HCT116 (cell line): ENCODE data around the gene SUGCT. TPM values are rescaled to one million over a fixed set of nuclear protein-coding genes. Genes with fewer than 3 reads are reported as not detected.

ENCODE experiments used
- ATAC-seq: fragments of 200-7000 bp; cut with Tn5 transposase; 2 replicates; pipeline ENCODE4 v1.9.1; 2020; ENCODE audit warnings: mild to moderate bottlenecking, moderate library complexity
- BruUV-seq: library from RNA; stranded (reverse); fragments of 400-500 nt; replicated peaks from 2 replicates; lab custom pipeline; 2021; lab: Mats Ljungman, UMichigan
- CTCF ChIA-PET: fragments of 300-600 bp; sonication (Branson Sonifier 250); formaldehyde crosslinking; loops from one replicate; lab custom pipeline; 2021; ENCODE audit warnings: antibody characterized with exemption; lab: Charles Lee
- POLR2A ChIA-PET: fragments of 300-600, 350-600 bp; sonication (Branson Sonifier 250); formaldehyde crosslinking; loops from one replicate; lab custom pipeline; 2021; ENCODE audit warnings: antibody characterized with exemption; lab: Charles Lee
- RAD21 ChIA-PET, 2 experiments: fragments of 300-600 bp; sonication (Branson Sonifier 250); formaldehyde crosslinking; loops; one replicate each; lab custom pipeline; 2023; ENCODE audit warnings: low total read pairs in 2 of 2; ENCODE audit not compliant: uncharacterized antibody in 2 of 2, unreplicated experiment in 2 of 2, low non-redundant PET in 1 of 2; lab: Charles Lee
- DNase-seq: peaks from one replicate; pipeline ENCODE4 v3.0.0-alpha.2; 2010; ENCODE audit warnings: low read depth, low spot score
- H2AFZ ChIP-seq: fragments of 200-600 bp; shearing (Covaris generic), sonication (generic); 2 replicates; pipeline ENCODE4 v1.6.1; 2017; ENCODE audit warnings: low read depth, mixed run types, mixed read lengths, antibody characterized with exemption, low read length; ENCODE audit not compliant: poor library complexity, severe bottlenecking
- H3K27ac ChIP-seq: 2 replicates; pipeline ENCODE4 v1.5.1; 2012; ENCODE audit warnings: low read depth, low read length
- H3K27me3 ChIP-seq: fragments of 200-600 bp; sonication (generic); 2 replicates; pipeline ENCODE4 v1.6.1; 2016; ENCODE audit warnings: mixed run types, low read length, mixed read lengths; ENCODE audit not compliant: insufficient read depth
- H3K36me3 ChIP-seq, 2 experiments: fragments of 200-500 bp in 1 of 2; fragments of 200-600 bp in 1 of 2; sonication (Bioruptor generic) in 1 of 2; sonication (generic) in 1 of 2; 2 replicates each; pipeline versions ENCODE4 v1.5.1 to v1.6.1; 2014 to 2016; ENCODE audit warnings: low read length in 2 of 2, inconsistent platforms in 1 of 2, mixed read lengths in 1 of 2, mixed run types in 1 of 2; ENCODE audit not compliant: insufficient read depth in 2 of 2, control insufficient read depth in 1 of 2
- H3K4me1 ChIP-seq, 2 experiments: fragments of 200-600 bp in 1 of 2; sonication (generic) in 1 of 2; 2 replicates each; pipeline versions ENCODE4 v1.5.1 to v1.6.1; 2012 to 2017; ENCODE audit warnings: low read length in 2 of 2, inconsistent platforms in 1 of 2, mild to moderate bottlenecking in 1 of 2, mixed read lengths in 1 of 2, mixed run types in 1 of 2, moderate library complexity in 1 of 2; ENCODE audit not compliant: insufficient read depth in 2 of 2, control insufficient read depth in 1 of 2
- H3K4me2 ChIP-seq: fragments of 200-600 bp; sonication (generic); 2 replicates; pipeline ENCODE4 v1.6.1; 2017; ENCODE audit warnings: mixed run types, low read length, mixed read lengths
- H3K4me3 ChIP-seq, 2 experiments: fragments of 200-600 bp in 1 of 2; sonication (generic) in 1 of 2; replicated peaks in 1 of 2; 2 replicates each; pipeline ENCODE4 v1.5.1; 2011 to 2016; ENCODE audit warnings: low read length in 2 of 2, control low read depth in 1 of 2, low read depth in 1 of 2, mild to moderate bottlenecking in 1 of 2, mixed read lengths in 1 of 2, mixed run types in 1 of 2
- H3K79me2 ChIP-seq: fragments of 200-600 bp; sonication (generic); 2 replicates; pipeline ENCODE4 v1.6.1; 2017; ENCODE audit warnings: mild to moderate bottlenecking, mixed run types, low read length, moderate library complexity, mixed read lengths; ENCODE audit not compliant: insufficient read depth
- H3K9ac ChIP-seq: fragments of 200-600 bp; sonication (generic); 2 replicates; pipeline ENCODE4 v1.6.1; 2016; ENCODE audit warnings: low read length, mixed read lengths
- H3K9me2 ChIP-seq: fragments of 200-600 bp; sonication (generic), shearing (Covaris generic); 2 replicates; pipeline ENCODE4 v1.6.1; 2017; ENCODE audit warnings: mixed run types, mild to moderate bottlenecking, moderate library complexity; ENCODE audit not compliant: insufficient read depth
- H3K9me3 ChIP-seq, 2 experiments: fragments of 200-500 bp in 1 of 2; fragments of 200-600 bp in 1 of 2; sonication (Bioruptor generic) in 1 of 2; sonication (generic) in 1 of 2; 2 replicates each; pipeline ENCODE4 v1.6.1; 2014 to 2017; ENCODE audit warnings: low read length in 2 of 2, mixed read lengths in 2 of 2, inconsistent platforms in 1 of 2, low read depth in 1 of 2, mild to moderate bottlenecking in 1 of 2, mixed run types in 1 of 2, moderate library complexity in 1 of 2; ENCODE audit not compliant: control insufficient read depth in 1 of 2, insufficient read depth in 1 of 2
- H4K20me1 ChIP-seq: fragments of 200-600 bp; sonication (generic), shearing (Covaris generic); 2 replicates; pipeline ENCODE4 v1.6.1; 2017; ENCODE audit warnings: mixed run types, mild to moderate bottlenecking, moderate library complexity; ENCODE audit not compliant: insufficient read depth
- EGR1 ChIP-seq: IDR thresholded peaks from 2 replicates; pipeline ENCODE4 v1.6.1; 2012; ENCODE audit warnings: low read depth
- ELF1 ChIP-seq: IDR thresholded peaks from 2 replicates; pipeline ENCODE4 v1.6.1; 2012; ENCODE audit warnings: low read depth, borderline replicate concordance
- EZH2phosphoT487 ChIP-seq: fragments of 200-600 bp; IDR thresholded peaks from 2 replicates; pipeline ENCODE4 v1.6.1; 2018; ENCODE audit warnings: antibody characterized with exemption, borderline replicate concordance
- JUND ChIP-seq: IDR thresholded peaks from 2 replicates; pipeline ENCODE4 v1.6.1; 2012
- POLR2AphosphoS5 ChIP-seq: IDR thresholded peaks from 2 replicates; pipeline ENCODE4 v1.6.1; 2011; ENCODE audit warnings: mild to moderate bottlenecking, low read depth, low read length, moderate library complexity
- SP1 ChIP-seq: IDR thresholded peaks from 2 replicates; pipeline ENCODE4 v1.6.1; 2012; ENCODE audit warnings: low read depth
- YY1 ChIP-seq: IDR thresholded peaks from 2 replicates; pipeline ENCODE4 v1.6.1; 2011; ENCODE audit warnings: low read length, low read depth, moderate library complexity, mild to moderate bottlenecking; ENCODE audit not compliant: insufficient replicate concordance; ENCODE audit errors: extremely low read depth
- ZFX ChIP-seq: fragments of 450-650 bp; IDR thresholded peaks from 2 replicates; pipeline ENCODE4 v1.6.1; 2017
- ZNF274 ChIP-seq: fragments of 200-500 bp; sonication (Bioruptor generic); IDR thresholded peaks from 2 replicates; pipeline ENCODE4 v1.6.1; 2014; ENCODE audit warnings: mild to moderate bottlenecking, low read depth, low read length, inconsistent platforms
- intact Hi-C: fragments of 100-400 bp; cut with micrococcal nuclease; formaldehyde crosslinking; loops from 2 replicates; pipeline ENCODE4 v1.10.0; 2022
- total RNA-seq: library from RNA; stranded (reverse); gene quantifications from one replicate; pipeline ENCODE4 v1.2.1, GENCODE V29; 2021; ENCODE audit not compliant: unreplicated experiment
- TF ChIP-seq, protein P1 (sequence below): IDR thresholded peaks from 2 replicates; pipeline ENCODE4 v1.6.1; 2012; ENCODE audit warnings: low read depth
- TF ChIP-seq, protein P2 (sequence below): IDR thresholded peaks from 2 replicates; pipeline ENCODE4 v1.6.1; 2012
- TF ChIP-seq, protein P3 (sequence below): IDR thresholded peaks from 2 replicates; pipeline ENCODE4 v1.6.1; 2012
- TF ChIP-seq, protein P4 (sequence below), 3 experiments: fragments of 200-600 bp in 1 of 3; sonication (generic) in 1 of 3; IDR thresholded peaks in 2 of 3; conservative IDR thresholded peaks in 1 of 3; 2 replicates each; pipeline ENCODE4 v1.5.1; 2012 to 2017; ENCODE audit warnings: low read depth in 2 of 3, low read length in 2 of 3, antibody characterized with exemption in 1 of 3, borderline replicate concordance in 1 of 3, control low read depth in 1 of 3, mild to moderate bottlenecking in 1 of 3, mixed read lengths in 1 of 3, mixed run types in 1 of 3, moderate library complexity in 1 of 3; ENCODE audit not compliant: insufficient read depth in 1 of 3

The SUGCT gene
- total RNA-seq, 1 experiment from 2014 or later = 4.4 TPM

DNA sequence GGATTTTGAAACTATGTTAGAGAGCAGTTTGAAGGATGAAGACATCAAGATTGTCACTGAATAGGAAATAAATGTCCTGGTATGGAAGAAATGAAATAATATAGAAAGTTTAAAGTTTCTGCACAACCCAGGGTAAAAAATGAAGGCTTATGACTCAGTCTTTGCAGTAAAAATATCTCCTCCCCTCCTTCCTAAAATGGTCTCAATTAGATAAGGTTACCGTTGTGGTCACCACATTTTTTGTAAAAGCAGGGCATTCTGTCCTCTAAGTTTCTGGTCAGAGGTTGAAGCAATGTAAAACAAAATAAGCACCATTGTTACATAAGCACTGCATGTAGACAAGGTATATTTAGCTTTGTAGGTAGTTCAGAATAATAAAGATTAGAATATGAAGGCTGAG is 403.5 kb downstream of the SUGCT start:
- Histone ChIP-seq H3K36me3 (no peaks in the 10 kb centered on the region), H3K27me3 (no peaks in the 10 kb centered on the region), H2AFZ (no peak overlapping the region), H3K4me1 (no peaks in the 10 kb centered on the region), H3K9me2 (no peaks in the 10 kb centered on the region), H3K27ac (no peak overlapping the region), H3K4me2 (no peak overlapping the region), H3K9me3 (no peaks in the 10 kb centered on the region), H3K9ac (no peak overlapping the region), H4K20me1 (no peaks in the 10 kb centered on the region), H3K4me3 (no peak overlapping the region)
- ChIA-PET POLR2A (no interaction called here), RAD21 (no interaction called here)
- ATAC-seq (no peak), DNase-seq (no peak)
- no peak for TF ChIP-seq ELF1
- no peak for TF ChIP-seq ZNF274
- TF ChIP-seq SP1 = no peak
- no peak for TF ChIP-seq JUND
- TF ChIP-seq, protein P1, sequence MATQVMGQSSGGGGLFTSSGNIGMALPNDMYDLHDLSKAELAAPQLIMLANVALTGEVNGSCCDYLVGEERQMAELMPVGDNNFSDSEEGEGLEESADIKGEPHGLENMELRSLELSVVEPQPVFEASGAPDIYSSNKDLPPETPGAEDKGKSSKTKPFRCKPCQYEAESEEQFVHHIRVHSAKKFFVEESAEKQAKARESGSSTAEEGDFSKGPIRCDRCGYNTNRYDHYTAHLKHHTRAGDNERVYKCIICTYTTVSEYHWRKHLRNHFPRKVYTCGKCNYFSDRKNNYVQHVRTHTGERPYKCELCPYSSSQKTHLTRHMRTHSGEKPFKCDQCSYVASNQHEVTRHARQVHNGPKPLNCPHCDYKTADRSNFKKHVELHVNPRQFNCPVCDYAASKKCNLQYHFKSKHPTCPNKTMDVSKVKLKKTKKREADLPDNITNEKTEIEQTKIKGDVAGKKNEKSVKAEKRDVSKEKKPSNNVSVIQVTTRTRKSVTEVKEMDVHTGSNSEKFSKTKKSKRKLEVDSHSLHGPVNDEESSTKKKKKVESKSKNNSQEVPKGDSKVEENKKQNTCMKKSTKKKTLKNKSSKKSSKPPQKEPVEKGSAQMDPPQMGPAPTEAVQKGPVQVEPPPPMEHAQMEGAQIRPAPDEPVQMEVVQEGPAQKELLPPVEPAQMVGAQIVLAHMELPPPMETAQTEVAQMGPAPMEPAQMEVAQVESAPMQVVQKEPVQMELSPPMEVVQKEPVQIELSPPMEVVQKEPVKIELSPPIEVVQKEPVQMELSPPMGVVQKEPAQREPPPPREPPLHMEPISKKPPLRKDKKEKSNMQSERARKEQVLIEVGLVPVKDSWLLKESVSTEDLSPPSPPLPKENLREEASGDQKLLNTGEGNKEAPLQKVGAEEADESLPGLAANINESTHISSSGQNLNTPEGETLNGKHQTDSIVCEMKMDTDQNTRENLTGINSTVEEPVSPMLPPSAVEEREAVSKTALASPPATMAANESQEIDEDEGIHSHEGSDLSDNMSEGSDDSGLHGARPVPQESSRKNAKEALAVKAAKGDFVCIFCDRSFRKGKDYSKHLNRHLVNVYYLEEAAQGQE = no peak
- TF ChIP-seq, protein P2, sequence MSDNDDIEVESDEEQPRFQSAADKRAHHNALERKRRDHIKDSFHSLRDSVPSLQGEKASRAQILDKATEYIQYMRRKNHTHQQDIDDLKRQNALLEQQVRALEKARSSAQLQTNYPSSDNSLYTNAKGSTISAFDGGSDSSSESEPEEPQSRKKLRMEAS = no peak
- TF ChIP-seq ZFX = no peak
- no peak for TF ChIP-seq POLR2AphosphoS5
- no peak for TF ChIP-seq EZH2phosphoT487
- TF ChIP-seq, protein P3, sequence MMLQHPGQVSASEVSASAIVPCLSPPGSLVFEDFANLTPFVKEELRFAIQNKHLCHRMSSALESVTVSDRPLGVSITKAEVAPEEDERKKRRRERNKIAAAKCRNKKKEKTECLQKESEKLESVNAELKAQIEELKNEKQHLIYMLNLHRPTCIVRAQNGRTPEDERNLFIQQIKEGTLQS = no peak
- no peak for TF ChIP-seq YY1
- no peak for TF ChIP-seq EGR1
- TF ChIP-seq, protein P4, sequence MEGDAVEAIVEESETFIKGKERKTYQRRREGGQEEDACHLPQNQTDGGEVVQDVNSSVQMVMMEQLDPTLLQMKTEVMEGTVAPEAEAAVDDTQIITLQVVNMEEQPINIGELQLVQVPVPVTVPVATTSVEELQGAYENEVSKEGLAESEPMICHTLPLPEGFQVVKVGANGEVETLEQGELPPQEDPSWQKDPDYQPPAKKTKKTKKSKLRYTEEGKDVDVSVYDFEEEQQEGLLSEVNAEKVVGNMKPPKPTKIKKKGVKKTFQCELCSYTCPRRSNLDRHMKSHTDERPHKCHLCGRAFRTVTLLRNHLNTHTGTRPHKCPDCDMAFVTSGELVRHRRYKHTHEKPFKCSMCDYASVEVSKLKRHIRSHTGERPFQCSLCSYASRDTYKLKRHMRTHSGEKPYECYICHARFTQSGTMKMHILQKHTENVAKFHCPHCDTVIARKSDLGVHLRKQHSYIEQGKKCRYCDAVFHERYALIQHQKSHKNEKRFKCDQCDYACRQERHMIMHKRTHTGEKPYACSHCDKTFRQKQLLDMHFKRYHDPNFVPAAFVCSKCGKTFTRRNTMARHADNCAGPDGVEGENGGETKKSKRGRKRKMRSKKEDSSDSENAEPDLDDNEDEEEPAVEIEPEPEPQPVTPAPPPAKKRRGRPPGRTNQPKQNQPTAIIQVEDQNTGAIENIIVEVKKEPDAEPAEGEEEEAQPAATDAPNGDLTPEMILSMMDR (IDR thresholded peaks at IDR 0.05 in 2 of 3, conservative IDR thresholded peaks at IDR 0.05 in 1 of 3; ENCODE audit: borderline replicate concordance in 1 of 3, insufficient read depth in 1 of 3, low read depth in 2 of 3, low read length in 2 of 3) = no peak
- TF ChIP-seq, all 23 proteins: peak for 0
- no TSS peak for BruUV-seq
- no peaks in the 10 kb centered on the region for H3K79me2 ChIP-seq
- CTCF ChIA-PET = no interaction called here
- intact Hi-C loops = no loop called here
